HepG2 (cell line): ENCODE data around the gene CDRT4. TPM values are rescaled to one million over a fixed set of nuclear protein-coding genes. Genes with fewer than 3 reads are reported as not detected.

Experiments used
- ATAC-seq: fragments of 200-7000 bp; cut with Tn5 transposase; 3 replicates; pipeline ENCODE4 v1.9.1; 2020; ENCODE audit warnings: mild to moderate bottlenecking, moderate library complexity
- BruUV-seq: library from RNA; stranded (reverse); fragments of 400-500 nt; replicated peaks from 2 replicates; lab custom pipeline; 2021; lab: Mats Ljungman, UMichigan
- CTCF ChIA-PET: fragments of 300-600 bp; formaldehyde crosslinking; extraction: SDS; loops from one replicate; lab custom pipeline; 2021; ENCODE audit warnings: low total read pairs, inconsistent platforms, low intra/inter-chr PET ratio; lab: Yijun Ruan, JAX
- POLR2A ChIA-PET: fragments of 350-600 bp; sonication (Branson Sonifier 250); formaldehyde crosslinking; loops from one replicate; lab custom pipeline; 2020; ENCODE audit warnings: antibody characterized with exemption, inconsistent platforms; lab: Yijun Ruan, JAX
- DNase-seq: peaks from one replicate; pipeline ENCODE4 v3.0.0-alpha.2; 2015; ENCODE audit warnings: low spot score
- FAIRE-seq: peaks from 3 replicates; lab custom pipeline; 2011; peaks lifted over from hg19 to GRCh38; lab: Jason Lieb, UNC
- H2AFZ ChIP-seq: one replicate; pipeline ENCODE4 v1.6.1; 2011; ENCODE audit warnings: low read length, inconsistent platforms
- H3K27ac ChIP-seq: fragments of 300-600 bp; 3 replicates; pipeline ENCODE4 v1.8.0; 2011; ENCODE audit warnings: mixed run types, mild to moderate bottlenecking, mixed read lengths, low read length, inconsistent platforms; ENCODE audit not compliant: insufficient read depth; ENCODE audit errors: extremely low read length
- H3K27me3 ChIP-seq, 2 experiments: fragments of 200-600 bp in 1 of 2; 2 replicates in 1 of 2; 3 replicates in 1 of 2; pipeline versions ENCODE4 v1.6.0 to v1.8.0; 2011; ENCODE audit warnings: low read length in 2 of 2, mild to moderate bottlenecking in 2 of 2, moderate library complexity in 2 of 2, inconsistent platforms in 1 of 2; ENCODE audit not compliant: insufficient read depth in 2 of 2, control insufficient read depth in 1 of 2
- H3K36me3 ChIP-seq, 2 experiments: fragments of 200-600 bp in 1 of 2; replicated peaks in 1 of 2; 2 replicates in 1 of 2; 3 replicates in 1 of 2; pipeline versions ENCODE4 v1.5.1 to v1.8.0; 2011; ENCODE audit warnings: low read length in 2 of 2, inconsistent platforms in 1 of 2; ENCODE audit not compliant: insufficient read depth in 2 of 2, control insufficient read depth in 1 of 2
- H3K4me1 ChIP-seq: 2 replicates; pipeline ENCODE4 v1.5.1; 2012; ENCODE audit warnings: low read length, inconsistent platforms; ENCODE audit not compliant: insufficient read depth
- H3K4me2 ChIP-seq: 2 replicates; pipeline ENCODE4 v1.6.0; 2011; ENCODE audit warnings: low read depth, low read length, inconsistent platforms
- H3K4me3 ChIP-seq, 3 experiments: fragments of 200-600 bp in 1 of 3; sonication (generic), shearing (Covaris generic) in 1 of 3; replicated peaks in 1 of 3; 2 replicates each; pipeline ENCODE4 v1.5.1; 2011 to 2016; ENCODE audit warnings: low read length in 3 of 3, inconsistent platforms in 2 of 3, low read depth in 2 of 3, mild to moderate bottlenecking in 2 of 3, control low read depth in 1 of 3, mixed read lengths in 1 of 3; ENCODE audit not compliant: insufficient read depth in 1 of 3
- H3K79me2 ChIP-seq: one replicate; pipeline ENCODE4 v1.6.1; 2011; ENCODE audit warnings: low read length, inconsistent platforms; ENCODE audit not compliant: insufficient read depth
- H3K9ac ChIP-seq: 2 replicates; pipeline ENCODE4 v1.6.0; 2011; ENCODE audit warnings: mild to moderate bottlenecking, low read depth, low read length, inconsistent platforms; ENCODE audit not compliant: insufficient read depth
- H3K9me3 ChIP-seq: 2 replicates; pipeline ENCODE4 v1.5.1; 2012; ENCODE audit warnings: mild to moderate bottlenecking, low read length
- H4K20me1 ChIP-seq: 2 replicates; pipeline ENCODE4 v1.6.0; 2011; ENCODE audit warnings: inconsistent platforms, mild to moderate bottlenecking, low read length, moderate library complexity; ENCODE audit not compliant: insufficient read depth
- GFI1 ChIP-seq: sonication (generic); formaldehyde crosslinking; IDR thresholded peaks from 2 replicates; pipeline ENCODE4 v1.5.0; 2020; ENCODE audit warnings: missing genetic modification reagents, mild to moderate bottlenecking, borderline replicate concordance
- ISX ChIP-seq: sonication (generic); formaldehyde crosslinking; conservative IDR thresholded peaks from 2 replicates; pipeline ENCODE4 v1.5.0; 2020; ENCODE audit warnings: missing genetic modification reagents
- MTA1 ChIP-seq: sonication (generic); formaldehyde crosslinking; IDR thresholded peaks from 2 replicates; pipeline ENCODE4 v1.4.0; 2020; ENCODE audit warnings: missing genetic modification reagents, mild to moderate bottlenecking, borderline replicate concordance
- RCOR2 ChIP-seq: IDR thresholded peaks from 2 replicates; pipeline ENCODE4 v1.6.1; 2016; ENCODE audit warnings: missing biosample characterization, missing genetic modification reagents
- RXRB ChIP-seq: IDR thresholded peaks from 2 replicates; pipeline ENCODE4 v1.6.1; 2016; ENCODE audit warnings: borderline replicate concordance, missing genetic modification reagents, missing compliant biosample characterization
- ZC3H4 ChIP-seq: sonication (generic); formaldehyde crosslinking; IDR thresholded peaks from 2 replicates; pipeline ENCODE4 v1.4.0; 2020; ENCODE audit warnings: missing genetic modification reagents, borderline replicate concordance
- ZNF225 ChIP-seq: sonication (generic); formaldehyde crosslinking; IDR thresholded peaks from 2 replicates; pipeline ENCODE4 v1.4.0; 2020; ENCODE audit warnings: mild to moderate bottlenecking, missing genetic modification reagents
- ZNF256 ChIP-seq: sonication (generic); formaldehyde crosslinking; conservative IDR thresholded peaks from 2 replicates; pipeline ENCODE4 v1.4.0; 2020; ENCODE audit warnings: missing genetic modification reagents
- ZNF343 ChIP-seq: sonication (generic); formaldehyde crosslinking; IDR thresholded peaks from 2 replicates; pipeline ENCODE4 v1.4.0; 2020; ENCODE audit warnings: mild to moderate bottlenecking, missing genetic modification reagents
- ZSCAN29 ChIP-seq: sonication (generic); formaldehyde crosslinking; conservative IDR thresholded peaks from 2 replicates; pipeline ENCODE4 v1.4.0; 2020; ENCODE audit warnings: mild to moderate bottlenecking, missing genetic modification reagents
- WGBS: methylation state at CpG from one replicate; pipeline ENCODE4 v1.1.6; 2017; ENCODE audit warnings: low lambda C conversion rate; 5-methylcytosine and 5-hydroxymethylcytosine counted together
- in situ Hi-C: cut with HindIII; loops from 2 replicates; pipeline ENCODE4 v1.10.0; 2017; ENCODE audit warnings: low pct_unique_long_range_greater_than_20kb; ENCODE audit not compliant: extremely low pct_ligation_motif_present
- intact Hi-C: fragments of 100-400 bp; cut with micrococcal nuclease; formaldehyde crosslinking; loops from one replicate; pipeline ENCODE4 v1.10.0; 2022; ENCODE audit not compliant: unreplicated experiment
- polyA plus RNA-seq, 8 experiments: library from polyadenylated mRNA; depleted of rRNA in 3 of 8; stranded (reverse) in 7 of 8; unstranded in 1 of 8; fragments of >200 nt; fragmentation: Illumina TruSeq in 4 of 8; extraction: Trizol in 4 of 8; gene quantifications; 2 replicates each; pipeline versions ENCODE4 v1.2.1 to v1.2.3, GENCODE V29; 2011 to 2016; ENCODE audit warnings: low read depth in 4 of 8, missing spikeins in 1 of 8, mixed read lengths in 1 of 8; ENCODE audit not compliant: insufficient read depth in 1 of 8
- total RNA-seq, 5 experiments: library from RNA; depleted of rRNA; stranded (reverse); fragments of >200 nt; fragmentation: Illumina TruSeq; extraction: Trizol; gene quantifications; 2 replicates each; pipeline ENCODE4 v1.2.3, GENCODE V29; 2016; ENCODE audit warnings: low read depth in 1 of 5
- TF ChIP-seq, protein P1 (sequence below): IDR thresholded peaks from 2 replicates; pipeline ENCODE4 v1.6.1; 2016; ENCODE audit warnings: missing compliant biosample characterization, missing genetic modification reagents, borderline replicate concordance
- TF ChIP-seq, protein P2 (sequence below): sonication (generic); formaldehyde crosslinking; IDR thresholded peaks from 2 replicates; pipeline ENCODE4 v1.9.0; 2021; ENCODE audit warnings: missing genetic modification reagents, borderline replicate concordance
- TF ChIP-seq, protein P3 (sequence below): sonication (generic); formaldehyde crosslinking; IDR thresholded peaks from 2 replicates; pipeline ENCODE4 v1.8.1; 2023; ENCODE audit warnings: mild to moderate bottlenecking, missing genetic modification reagents

The CDRT4 gene
- total and polyA plus RNA-seq, 2 of the 13 experiments (the other 11 are each of a cell fraction or from before 2014, with no cell fraction given) = 5.8 to 12.1 TPM

DNA sequence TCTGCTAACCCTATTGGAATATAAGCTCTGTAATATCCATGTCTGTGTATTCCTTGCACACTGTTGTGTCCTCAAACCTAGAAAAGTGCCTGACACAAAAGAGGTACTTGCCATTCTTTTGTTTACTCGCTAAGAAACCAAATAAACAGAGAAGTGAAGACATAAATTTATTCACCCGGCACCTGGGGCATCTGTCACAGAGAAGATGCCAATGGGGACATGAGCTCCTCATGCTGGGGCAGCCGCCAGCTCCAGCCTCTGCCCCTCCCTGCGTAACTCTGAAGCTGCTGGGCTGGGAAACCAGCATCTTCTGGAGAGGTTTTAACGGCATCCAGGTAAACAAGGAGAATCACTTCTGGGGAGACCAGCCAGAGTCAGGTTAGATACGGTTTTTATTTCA lies 15.1 kb upstream of the CDRT4 start:
- no peak overlapping the region for H3K4me2 ChIP-seq
- H2AFZ ChIP-seq = no peak overlapping the region
- no peak overlapping the region for H3K27ac ChIP-seq
- no peak for ATAC-seq
- no peak overlapping the region for H3K4me3 ChIP-seq
- no peak overlapping the region for H3K9ac ChIP-seq
- ChIA-PET CTCF (no interaction called here), POLR2A (no interaction called here)
- TF ChIP-seq MTA1 (CRISPR knock-in tag) = no peak
- TF ChIP-seq, protein P1, sequence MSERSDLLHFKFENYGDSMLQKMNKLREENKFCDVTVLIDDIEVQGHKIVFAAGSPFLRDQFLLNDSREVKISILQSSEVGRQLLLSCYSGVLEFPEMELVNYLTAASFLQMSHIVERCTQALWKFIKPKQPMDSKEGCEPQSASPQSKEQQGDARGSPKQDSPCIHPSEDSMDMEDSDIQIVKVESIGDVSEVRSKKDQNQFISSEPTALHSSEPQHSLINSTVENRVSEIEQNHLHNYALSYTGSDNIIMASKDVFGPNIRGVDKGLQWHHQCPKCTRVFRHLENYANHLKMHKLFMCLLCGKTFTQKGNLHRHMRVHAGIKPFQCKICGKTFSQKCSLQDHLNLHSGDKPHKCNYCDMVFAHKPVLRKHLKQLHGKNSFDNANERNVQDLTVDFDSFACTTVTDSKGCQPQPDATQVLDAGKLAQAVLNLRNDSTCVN (CRISPR knock-in tag) = no peak
- peaks cover 9 to 17% of the 10 kb centered on the region in 2 experiments for H3K36me3 ChIP-seq
- WGBS = 85% methylated on average over 6 of the region's 6 CpGs
- no peaks in the 10 kb centered on the region for H3K27me3 ChIP-seq
- peaks cover 8% of the 10 kb centered on the region for H3K4me1 ChIP-seq
- H4K20me1 ChIP-seq = 0 out of 2 replicates have a peak, but pooled peaks cover 3% of the 10 kb centered on the region
- FAIRE-seq = no peak
- in situ Hi-C loops (no loop called here), intact Hi-C loops (no loop called here)
- no TSS peak for BruUV-seq
- no peak for DNase-seq
- H3K79me2 ChIP-seq = no peaks in the 10 kb centered on the region
- H3K9me3 ChIP-seq = no peaks in the 10 kb centered on the region

DNA sequence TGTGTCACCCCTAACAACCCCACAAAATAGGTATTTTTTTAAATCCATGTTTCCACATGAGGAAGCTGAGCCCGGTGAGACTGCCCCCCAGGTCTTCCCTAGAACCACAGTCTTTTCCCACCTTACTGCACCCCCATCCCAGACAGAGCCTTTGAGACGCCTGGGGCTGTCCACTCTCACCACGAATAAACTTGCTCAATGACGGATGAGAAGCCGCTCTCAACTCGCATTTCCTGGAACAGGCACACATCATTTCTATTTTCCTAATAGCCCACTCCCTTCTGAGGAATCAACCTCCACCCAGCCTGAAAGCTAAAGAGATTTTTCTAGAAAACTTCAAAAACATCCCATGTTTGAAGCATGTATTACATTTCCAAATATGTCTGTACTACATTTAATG lies 14.1 kb upstream of the CDRT4 start:
- no peaks in the 10 kb centered on the region for H3K27me3 ChIP-seq
- peaks cover 8% of the 10 kb centered on the region for H3K4me1 ChIP-seq
- ChIA-PET CTCF (no interaction called here), POLR2A (no interaction called here)
- FAIRE-seq (no peak), DNase-seq (no peak), ATAC-seq (no peak)
- intact Hi-C loops (no loop called here), in situ Hi-C loops (no loop called here)
- 0 out of 2 replicates have a peak, but pooled peaks cover 3% of the 10 kb centered on the region for H4K20me1 ChIP-seq
- H3K4me3 ChIP-seq = no peak overlapping the region
- H3K36me3 ChIP-seq = peaks cover 6 to 17% of the 10 kb centered on the region in 2 experiments; a peak in 4 of 5 replicates
- H3K9me3 ChIP-seq = no peaks in the 10 kb centered on the region
- H3K79me2 ChIP-seq = no peaks in the 10 kb centered on the region
- no peak overlapping the region for H2AFZ ChIP-seq
- no peak overlapping the region for H3K9ac ChIP-seq
- no peak overlapping the region for H3K27ac ChIP-seq
- over 99% methylated on average over 6 of the region's 6 CpGs for WGBS
- no TSS peak for BruUV-seq
- H3K4me2 ChIP-seq = no peak overlapping the region
- TF ChIP-seq GFI1 = no peak
- TF ChIP-seq, protein P2, sequence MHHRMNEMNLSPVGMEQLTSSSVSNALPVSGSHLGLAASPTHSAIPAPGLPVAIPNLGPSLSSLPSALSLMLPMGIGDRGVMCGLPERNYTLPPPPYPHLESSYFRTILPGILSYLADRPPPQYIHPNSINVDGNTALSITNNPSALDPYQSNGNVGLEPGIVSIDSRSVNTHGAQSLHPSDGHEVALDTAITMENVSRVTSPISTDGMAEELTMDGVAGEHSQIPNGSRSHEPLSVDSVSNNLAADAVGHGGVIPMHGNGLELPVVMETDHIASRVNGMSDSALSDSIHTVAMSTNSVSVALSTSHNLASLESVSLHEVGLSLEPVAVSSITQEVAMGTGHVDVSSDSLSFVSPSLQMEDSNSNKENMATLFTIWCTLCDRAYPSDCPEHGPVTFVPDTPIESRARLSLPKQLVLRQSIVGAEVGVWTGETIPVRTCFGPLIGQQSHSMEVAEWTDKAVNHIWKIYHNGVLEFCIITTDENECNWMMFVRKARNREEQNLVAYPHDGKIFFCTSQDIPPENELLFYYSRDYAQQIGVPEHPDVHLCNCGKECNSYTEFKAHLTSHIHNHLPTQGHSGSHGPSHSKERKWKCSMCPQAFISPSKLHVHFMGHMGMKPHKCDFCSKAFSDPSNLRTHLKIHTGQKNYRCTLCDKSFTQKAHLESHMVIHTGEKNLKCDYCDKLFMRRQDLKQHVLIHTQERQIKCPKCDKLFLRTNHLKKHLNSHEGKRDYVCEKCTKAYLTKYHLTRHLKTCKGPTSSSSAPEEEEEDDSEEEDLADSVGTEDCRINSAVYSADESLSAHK (CRISPR knock-in tag) = no peak
- no peak for TF ChIP-seq ISX
- no peak for TF ChIP-seq ZSCAN29 (CRISPR knock-in tag)
- TF ChIP-seq ZC3H4 (CRISPR knock-in tag) = no peak
- TF ChIP-seq ZNF256 (CRISPR knock-in tag) = no peak
- TF ChIP-seq RXRB = no peak
- TF ChIP-seq, protein P3, sequence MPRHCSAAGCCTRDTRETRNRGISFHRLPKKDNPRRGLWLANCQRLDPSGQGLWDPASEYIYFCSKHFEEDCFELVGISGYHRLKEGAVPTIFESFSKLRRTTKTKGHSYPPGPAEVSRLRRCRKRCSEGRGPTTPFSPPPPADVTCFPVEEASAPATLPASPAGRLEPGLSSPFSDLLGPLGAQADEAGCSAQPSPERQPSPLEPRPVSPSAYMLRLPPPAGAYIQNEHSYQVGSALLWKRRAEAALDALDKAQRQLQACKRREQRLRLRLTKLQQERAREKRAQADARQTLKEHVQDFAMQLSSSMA (CRISPR knock-in tag) = no peak
- no peak for TF ChIP-seq ZNF225
- no peak for TF ChIP-seq ZNF343 (CRISPR knock-in tag)
- TF ChIP-seq, protein P1 (CRISPR knock-in tag) = no peak
- TF ChIP-seq RCOR2 = no peak
